Endothelial cell of umbilical vein (primary cell): ENCODE results near the gene C1QL4. TPM values are rescaled to one million over a fixed set of nuclear protein-coding genes. Genes with fewer than 3 reads are reported as not detected.

Experiments used
- BruUV-seq: library from RNA; stranded (reverse); fragments of 400-500 nt; replicated peaks from 2 replicates; lab custom pipeline; 2021; lab: Mats Ljungman, UMichigan
- CTCF ChIA-PET: fragments of 300-600, 350-600 bp; sonication (Branson Sonifier 250); formaldehyde crosslinking; loops from one replicate; lab custom pipeline; 2021; ENCODE audit warnings: antibody characterized with exemption, inconsistent platforms; lab: Charles Lee
- POLR2A ChIA-PET: fragments of 300-600, 350-600 bp; sonication (Branson Sonifier 250); formaldehyde crosslinking; loops from one replicate; lab custom pipeline; 2021; ENCODE audit warnings: antibody characterized with exemption, inconsistent platforms; lab: Charles Lee
- DNase-seq: peaks from one replicate; pipeline ENCODE4 v3.0.0-alpha.2; 2011; ENCODE audit warnings: low read depth, low spot score
- FAIRE-seq: peaks from 2 replicates; lab custom pipeline; 2011; peaks lifted over from hg19 to GRCh38; lab: Jason Lieb, UNC
- H2AFZ ChIP-seq: 2 replicates; pipeline ENCODE4 v1.6.0; 2012; ENCODE audit warnings: low read depth, low read length, control low read depth, inconsistent platforms
- H3K27ac ChIP-seq: 2 replicates; pipeline ENCODE4 v1.5.1; 2011; ENCODE audit warnings: low read depth, mild to moderate bottlenecking, control low read depth, low read length, moderate library complexity; ENCODE audit not compliant: insufficient read depth
- H3K27me3 ChIP-seq, 2 experiments: 2 replicates each; pipeline versions ENCODE4 v1.6.0 to v1.6.1; 2011; ENCODE audit warnings: low read length in 2 of 2, mixed read lengths in 1 of 2; ENCODE audit not compliant: control insufficient read depth in 2 of 2, insufficient read depth in 2 of 2
- H3K36me3 ChIP-seq, 2 experiments: 2 replicates in 1 of 2; 3 replicates in 1 of 2; pipeline ENCODE4 v1.5.1; 2011; ENCODE audit warnings: low read length in 2 of 2, mild to moderate bottlenecking in 1 of 2, moderate library complexity in 1 of 2; ENCODE audit not compliant: control insufficient read depth in 2 of 2, insufficient read depth in 2 of 2; ENCODE audit errors: extremely low read depth in 1 of 2
- H3K4me1 ChIP-seq: 3 replicates; pipeline ENCODE4 v1.5.1; 2011; ENCODE audit warnings: mild to moderate bottlenecking, low read length; ENCODE audit not compliant: control insufficient read depth, insufficient read depth; ENCODE audit errors: extremely low read depth
- H3K4me2 ChIP-seq: 2 replicates; pipeline ENCODE4 v1.6.1; 2011; ENCODE audit warnings: low read length, control low read depth, mixed read lengths; ENCODE audit not compliant: insufficient read depth
- H3K4me3 ChIP-seq, 3 experiments: fragments of 200-600 bp in 1 of 3; sonication (generic), shearing (Covaris generic) in 1 of 3; replicated peaks in 1 of 3; 2 replicates each; pipeline ENCODE4 v1.5.1; 2011 to 2016; ENCODE audit warnings: control low read depth in 3 of 3, low read length in 3 of 3, mild to moderate bottlenecking in 2 of 3, inconsistent platforms in 1 of 3, low read depth in 1 of 3, moderate library complexity in 1 of 3; ENCODE audit not compliant: insufficient read depth in 1 of 3
- H3K79me2 ChIP-seq: 2 replicates; pipeline ENCODE4 v1.6.0; 2012; ENCODE audit warnings: low read length, inconsistent platforms; ENCODE audit not compliant: control insufficient read depth, insufficient read depth
- H3K9ac ChIP-seq: replicated peaks from 2 replicates; pipeline ENCODE3; 2011; ENCODE audit warnings: low read length, control low read depth; ENCODE audit not compliant: insufficient read depth; ENCODE audit errors: extremely low read depth
- H3K9me1 ChIP-seq: replicated peaks from 3 replicates; pipeline ENCODE4 v1.6.0; 2011; ENCODE audit warnings: mild to moderate bottlenecking, low read length; ENCODE audit not compliant: control insufficient read depth, insufficient read depth; ENCODE audit errors: extremely low read depth
- H3K9me3 ChIP-seq: replicated peaks from 2 replicates; pipeline ENCODE4 v1.5.1; 2012; ENCODE audit warnings: low read length, inconsistent platforms; ENCODE audit not compliant: control insufficient read depth, insufficient read depth
- H4K20me1 ChIP-seq: replicated peaks from 2 replicates; pipeline ENCODE3; 2011; ENCODE audit warnings: mild to moderate bottlenecking, low read length; ENCODE audit not compliant: control insufficient read depth, insufficient read depth; ENCODE audit errors: extremely low read depth
- FOS ChIP-seq: IDR thresholded peaks from 2 replicates; pipeline ENCODE4 v1.6.1; 2011; ENCODE audit warnings: mild to moderate bottlenecking, low read length, moderate library complexity, borderline replicate concordance; ENCODE audit not compliant: insufficient read depth
- MYC ChIP-seq: IDR thresholded peaks from one replicate; pipeline ENCODE4 v1.6.1; 2011; ENCODE audit warnings: mild to moderate bottlenecking, low read depth, low read length
- dilution Hi-C: fragments of 300-500 bp; cut with MboI; formaldehyde crosslinking; loops from one replicate; pipeline ENCODE4 v1.15.0; 2019; ENCODE audit warnings: low sequenced_read_pairs; ENCODE audit not compliant: extremely low pct_ligation_motif_present
- intact Hi-C: fragments of 100-400 bp; cut with micrococcal nuclease; formaldehyde crosslinking; loops from one replicate; pipeline ENCODE4 v1.10.0; 2022
- polyA plus RNA-seq, 4 experiments: library from polyadenylated mRNA; depleted of rRNA in 3 of 4; stranded (reverse) in 3 of 4; unstranded in 1 of 4; fragments of >200 nt; gene quantifications; 2 replicates each; pipeline versions ENCODE4 v1.2.1 to v1.2.3, GENCODE V29; 2011 to 2012; ENCODE audit warnings: missing spikeins in 1 of 4
- total RNA-seq: library from RNA; stranded (reverse); gene quantifications from 2 replicates; pipeline ENCODE4 v1.2.3, GENCODE V29; 2021
- TF ChIP-seq, protein P1 (sequence below), 2 donors: IDR thresholded peaks; 1 replicate in 1 of 2; 2 replicates in 1 of 2; pipeline ENCODE4 v1.5.1; 2011; ENCODE audit warnings: low read length in 2 of 2, mild to moderate bottlenecking in 2 of 2, moderate library complexity in 2 of 2, control low read depth in 1 of 2, inconsistent platforms in 1 of 2, low read depth in 1 of 2; ENCODE audit not compliant: insufficient read depth in 1 of 2; ENCODE audit errors: extremely low read depth in 1 of 2
- TF ChIP-seq, protein P2 (sequence below): IDR thresholded peaks from 2 replicates; pipeline ENCODE4 v1.6.1; 2011; ENCODE audit not compliant: insufficient read depth, insufficient read length

C1QL4 gene
- total and polyA plus RNA-seq, 2 donors (not counting 3 experiments of a cell fraction or from before 2014, with no cell fraction given), result not detected

DNA sequence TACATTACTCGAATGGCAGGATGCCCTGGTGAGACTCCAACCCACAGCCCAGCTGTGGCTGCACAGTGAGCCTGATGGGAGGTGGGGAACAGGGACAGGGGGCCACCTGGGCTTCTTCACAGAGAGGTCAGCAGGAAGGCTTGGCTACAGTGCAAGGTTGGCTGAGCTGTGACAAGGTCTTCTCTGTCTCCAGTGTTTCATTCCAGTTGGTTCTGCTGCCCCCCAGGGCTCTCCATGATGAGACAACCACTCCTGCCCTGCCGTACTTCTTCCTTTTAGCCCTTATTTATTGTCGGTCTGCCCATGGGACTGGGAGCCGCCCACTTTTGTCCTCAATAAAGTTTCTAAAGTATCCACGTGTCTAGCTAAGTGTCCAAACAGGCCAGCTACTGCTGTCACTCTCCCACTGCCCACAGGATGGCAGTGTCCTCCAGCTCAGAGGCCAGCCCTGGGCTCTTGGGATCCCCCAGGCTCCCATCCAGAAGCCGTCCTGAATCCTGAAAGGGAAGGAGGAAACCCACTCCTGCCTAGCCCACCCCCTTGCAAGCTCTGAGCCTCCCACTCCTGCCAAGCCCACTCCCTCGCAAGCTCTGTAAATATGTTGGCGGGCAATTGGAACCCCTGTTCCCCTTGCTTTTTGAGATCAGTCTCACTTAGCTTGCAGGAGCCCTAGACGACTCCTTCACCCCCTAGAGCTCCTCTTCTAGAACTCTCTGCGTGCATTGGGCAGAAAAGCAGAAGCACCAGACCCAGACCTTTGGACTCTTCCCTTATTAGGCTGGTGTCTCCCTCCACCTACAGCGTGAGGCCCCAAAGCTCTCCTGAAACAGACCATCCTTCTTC lies 5.4 kb downstream of the C1QL4 start:
- TF ChIP-seq MYC (no peak), FOS (no peak)
- TF ChIP-seq, protein P1, sequence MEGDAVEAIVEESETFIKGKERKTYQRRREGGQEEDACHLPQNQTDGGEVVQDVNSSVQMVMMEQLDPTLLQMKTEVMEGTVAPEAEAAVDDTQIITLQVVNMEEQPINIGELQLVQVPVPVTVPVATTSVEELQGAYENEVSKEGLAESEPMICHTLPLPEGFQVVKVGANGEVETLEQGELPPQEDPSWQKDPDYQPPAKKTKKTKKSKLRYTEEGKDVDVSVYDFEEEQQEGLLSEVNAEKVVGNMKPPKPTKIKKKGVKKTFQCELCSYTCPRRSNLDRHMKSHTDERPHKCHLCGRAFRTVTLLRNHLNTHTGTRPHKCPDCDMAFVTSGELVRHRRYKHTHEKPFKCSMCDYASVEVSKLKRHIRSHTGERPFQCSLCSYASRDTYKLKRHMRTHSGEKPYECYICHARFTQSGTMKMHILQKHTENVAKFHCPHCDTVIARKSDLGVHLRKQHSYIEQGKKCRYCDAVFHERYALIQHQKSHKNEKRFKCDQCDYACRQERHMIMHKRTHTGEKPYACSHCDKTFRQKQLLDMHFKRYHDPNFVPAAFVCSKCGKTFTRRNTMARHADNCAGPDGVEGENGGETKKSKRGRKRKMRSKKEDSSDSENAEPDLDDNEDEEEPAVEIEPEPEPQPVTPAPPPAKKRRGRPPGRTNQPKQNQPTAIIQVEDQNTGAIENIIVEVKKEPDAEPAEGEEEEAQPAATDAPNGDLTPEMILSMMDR (IDR thresholded peaks at IDR 0.05; ENCODE audit: extremely low read depth in 1 of 2, insufficient read depth in 1 of 2, low read depth in 1 of 2, low read length in 2 of 2), result peak; percentile 81 to 86
- TF ChIP-seq, protein P2, sequence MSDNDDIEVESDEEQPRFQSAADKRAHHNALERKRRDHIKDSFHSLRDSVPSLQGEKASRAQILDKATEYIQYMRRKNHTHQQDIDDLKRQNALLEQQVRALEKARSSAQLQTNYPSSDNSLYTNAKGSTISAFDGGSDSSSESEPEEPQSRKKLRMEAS, result peak; percentile 38
- peak; percentile 75 for DNase-seq
- Histone ChIP-seq H3K4me3 (no peak overlapping the region), H3K36me3 (peaks cover 4% of the 10 kb centered on the region in 2 experiments), H3K79me2 (no peaks in the 10 kb centered on the region), H4K20me1 (no peaks in the 10 kb centered on the region), H3K4me2 (no peak overlapping the region), H3K9me1 (no peaks in the 10 kb centered on the region), H2AFZ (no peak overlapping the region), H3K9me3 (no peaks in the 10 kb centered on the region), H3K27me3 (peaks cover 33% of the 10 kb centered on the region in 2 experiments), H3K9ac (no peak overlapping the region), H3K4me1 (no peaks in the 10 kb centered on the region), H3K27ac (no peak overlapping the region)
- ChIA-PET CTCF (interaction anchor here (0.6 to 9.0 kb wide), 50 partner anchors 9 to 410 kb away, joined by 3 to 280 read pairs (median 4); partner anchors contain the start of genes DNAJC22, FAM186B, KCNH3 and PRPF40B), POLR2A (interaction anchor here (0.6 to 0.9 kb wide), 2 partner anchors 9 to 137 kb away, joined by 4 to 10 read pairs; partner anchors contain the start of gene TROAP)
- dilution Hi-C loops (no loop called here), intact Hi-C loops (loop anchor here (1.0 kb wide), 3 partner anchors 16 to 249 kb away; no protein-coding TSS in a partner anchor)
- BruUV-seq, result no TSS peak
- FAIRE-seq, result peak; percentile 87
